HG03103 (cell line): ENCODE measurements around the gene DROSHA.
A peak's percentile ranks its signal among the peaks of the same experiment; 100 is the strongest.
"Not testable (repeated sequence)": the region's sequence is repeated elsewhere in the genome, so short reads cannot be mapped to it uniquely, and the experiment has no call there.

Experiments
- ATAC-seq: cut with Tn5 transposase; IDR thresholded peaks from one replicate; pipeline ENCODE4 v1.9.1; 2021; ENCODE audit warnings: low read depth; ENCODE audit not compliant: unreplicated experiment

DROSHA gene

GRCh38 chr5:31531888-31532547, at the start of gene DROSHA, which contains the start of gene C5orf22:
TSS of gene DROSHA (minus strand) at chr5:31532093. CDS start at chr5:31529059, 3,034 bp downstream.
TSS of gene C5orf22 (plus strand) at chr5:31532301. CDS start at chr5:31532393, 92 bp downstream.
- ATAC-seq: peak; percentile 92

GRCh38 chr5:31579558-31579957, 47.7 kb upstream of the DROSHA start:
- no peak for ATAC-seq

- ATAC-seq: no peak
Measured at GRCh38 chr5:31577438-31577837, 45.5 kb upstream of the DROSHA start.

- no peak for ATAC-seq
Measured at GRCh38 chr5:31574772-31575171, 42.9 kb upstream of the DROSHA start.

GRCh38 chr5:31573494-31574142, 41.7 kb upstream of the DROSHA start:
- ATAC-seq: peak; percentile 82

- no peak for ATAC-seq
Measured at GRCh38 chr5:31569068-31569467, 37.2 kb upstream of the DROSHA start.

GRCh38 chr5:31568302-31568835, 36.5 kb upstream of the DROSHA start:
- ATAC-seq: no peak

- ATAC-seq: not testable (repeated sequence)
Measured at GRCh38 chr5:31566362-31566761, 34.5 kb upstream of the DROSHA start.

GRCh38 chr5:31563216-31563615, 31.3 kb upstream of the DROSHA start:
- no peak for ATAC-seq

- ATAC-seq: no peak
Measured at GRCh38 chr5:31561946-31562345, 30.1 kb upstream of the DROSHA start.

- no peak for ATAC-seq
Measured at GRCh38 chr5:31559942-31560341, 28.0 kb upstream of the DROSHA start.

- ATAC-seq: no peak
Measured at GRCh38 chr5:31556461-31556860, 24.6 kb upstream of the DROSHA start.

GRCh38 chr5:31554552-31554951, 22.7 kb upstream of the DROSHA start:
- no peak for ATAC-seq

- no peak for ATAC-seq
Measured at GRCh38 chr5:31553863-31554262, 22.0 kb upstream of the DROSHA start.

GRCh38 chr5:31551878-31552277, 20.0 kb upstream of the DROSHA start:
- ATAC-seq: no peak

- not testable (repeated sequence) for ATAC-seq
Measured at GRCh38 chr5:31549114-31549513, 17.2 kb upstream of the DROSHA start.

- ATAC-seq: no peak
Measured at GRCh38 chr5:31537851-31538250, 6.0 kb upstream of the DROSHA start.

- ATAC-seq: no peak
Measured at GRCh38 chr5:31537349-31537748, 5.5 kb upstream of the DROSHA start.

- no peak for ATAC-seq
Measured at GRCh38 chr5:31536873-31537272, 5.0 kb upstream of the DROSHA start.

- no peak for ATAC-seq
Measured at GRCh38 chr5:31534527-31535046, 2.7 kb upstream of the DROSHA start.

GRCh38 chr5:31531543-31531887, 378 bp downstream of the DROSHA start:
- peak; percentile 27 for ATAC-seq
